AG04450 (cell line): ENCODE data around the gene ZNF790. TPM values are rescaled to one million over a fixed set of nuclear protein-coding genes. Genes with fewer than 3 reads are reported as not detected.

Source experiments
- CTCF ChIA-PET: fragments of 300-600, 350-600 bp; formaldehyde crosslinking; extraction: SDS; loops from one replicate; lab custom pipeline; 2022; ENCODE audit warnings: antibody characterized with exemption, inconsistent platforms; lab: Charles Lee
- POLR2A ChIA-PET: fragments of 350-600 bp; formaldehyde crosslinking; extraction: SDS; loops from one replicate; lab custom pipeline; 2021; ENCODE audit warnings: antibody characterized with exemption, inconsistent platforms; lab: Yijun Ruan, JAX
- DNase-seq: peaks from one replicate; pipeline ENCODE4 v3.0.0-alpha.2; 2011; ENCODE audit warnings: low read depth, low spot score
- H3K27ac ChIP-seq: one replicate; pipeline ENCODE4 v1.5.1; 2012; ENCODE audit warnings: low read depth, low read length, control low read depth
- H3K27me3 ChIP-seq: one replicate; pipeline ENCODE4 v1.6.0; 2012; ENCODE audit warnings: low read length; ENCODE audit not compliant: control insufficient read depth, insufficient read depth
- H3K4me3 ChIP-seq: 2 replicates; pipeline ENCODE4 v1.5.1; 2011; ENCODE audit warnings: mild to moderate bottlenecking, low read depth, low read length, control low read depth
- H3K9me3 ChIP-seq: 2 replicates; pipeline ENCODE4 v1.5.1; 2012; ENCODE audit warnings: low read length; ENCODE audit not compliant: control insufficient read depth, insufficient read depth
- CTCF ChIP-seq: IDR thresholded peaks from 2 replicates; pipeline ENCODE4 v1.5.1; 2011; ENCODE audit warnings: low read depth, low read length, control low read depth, inconsistent platforms
- polyA minus RNA-seq: library from RNA; depleted of rRNA, polyadenylated mRNA; stranded (reverse); fragments of >200 nt; gene quantifications from 2 replicates; pipeline ENCODE4 v1.2.3, GENCODE V29; 2011; rRNA and poly(A)+ RNA removed
- polyA plus RNA-seq: library from polyadenylated mRNA; depleted of rRNA; stranded (reverse); fragments of >200 nt; gene quantifications from 2 replicates; pipeline ENCODE4 v1.2.3, GENCODE V29; 2011; rRNA removed

ZNF790 gene
- polyA plus RNA-seq (2.6 and 4.1 TPM in 2 replicates), polyA minus RNA-seq (3.7 and 3.9 TPM in 2 replicates)

GRCh38 chr19:36837906-36838783 is at the start of gene ZNF790:
ZNF790 (minus strand) TSS chr19:36838387; CDS start chr19:36825619, 12,768 bp downstream.
- Histone ChIP-seq H3K4me3 (peak within 1 kb of the TSS; percentile 80), H3K27ac (peak within 1 kb of the TSS; percentile 80), H3K27me3 (no peaks in the 10 kb centered on the region), H3K9me3 (peaks cover 26% of the 10 kb centered on the region)
- no peak for TF ChIP-seq CTCF
- ChIA-PET POLR2A (interaction anchor here (0.6 to 2.4 kb wide), 5 partner anchors 11 to 624 kb away, joined by 3 to 29 read pairs (median 4); partner anchors contain the start of genes ZNF146, ZNF345 and ZNF565), CTCF (interaction anchor here (1.2 kb wide), 1 partner anchor 24 kb away, joined by 4 read pairs; no protein-coding TSS in a partner anchor)
- DNase-seq = peak; percentile 70

- no peak for DNase-seq
Measured at GRCh38 chr19:36876993-36877938, 39.1 kb upstream of the ZNF790 start.

GRCh38 chr19:36851898-36852297 is 13.7 kb upstream of the ZNF790 start:
- CTCF ChIA-PET = no interaction called here
- POLR2A ChIA-PET = interaction anchor here (0.6 kb wide), 1 partner anchor 457 kb away, joined by 9 read pairs; no protein-coding TSS in a partner anchor
- peak overlapping the region; percentile 100 for H3K4me3 ChIP-seq

More at GRCh38 chr19:36876993-36877938, 39.1 kb upstream of the ZNF790 start:
- no peak for TF ChIP-seq CTCF
- Histone ChIP-seq H3K9me3 (peaks cover 34% of the 10 kb centered on the region), H3K4me3 (no peak overlapping the region), H3K27me3 (no peaks in the 10 kb centered on the region), H3K27ac (no peak overlapping the region)
- ChIA-PET CTCF (no interaction called here), POLR2A (no interaction called here)

More at GRCh38 chr19:36851898-36852297, 13.7 kb upstream of the ZNF790 start:
- H3K27me3 ChIP-seq = no peaks in the 10 kb centered on the region
- no peak overlapping the region for H3K27ac ChIP-seq
- H3K9me3 ChIP-seq = peaks cover 22% of the 10 kb centered on the region
- TF ChIP-seq CTCF = no peak
- DNase-seq = no peak
